Epithelial cell of proximal tubule (primary cell): Measurements from ENCODE around the gene CREB3. TPM values are rescaled to one million over a fixed set of nuclear protein-coding genes. Genes with fewer than 3 reads are reported as not detected.
A peak's percentile ranks its signal among the peaks of the same experiment; 100 is the strongest.

Source experiments
- DNase-seq: peaks from one replicate; pipeline ENCODE4 v3.0.0-alpha.2; 2011; ENCODE audit warnings: low read depth
- H3K4me3 ChIP-seq: 2 replicates; pipeline ENCODE4 v1.5.1; 2011; ENCODE audit warnings: low read depth, mild to moderate bottlenecking, low read length
- CTCF ChIP-seq: conservative IDR thresholded peaks from 2 replicates; pipeline ENCODE4 v1.5.1; 2012; ENCODE audit warnings: low read depth, mild to moderate bottlenecking, low read length
- total RNA-seq: library from RNA; depleted of rRNA; stranded (reverse); fragments of >200 nt; gene quantifications from 2 replicates; pipeline ENCODE4 v1.2.3, GENCODE V29; 2015

CREB3 gene
- total RNA-seq, 1 donor from 2014 or later, result 66.4 TPM

- TF ChIP-seq CTCF, result no peak
- DNase-seq, result no peak
- peak within 1 kb of the TSS; percentile 75 for H3K4me3 ChIP-seq
Observed at GRCh38 chr9:35748858-35749514, 16.5 kb downstream of the CREB3 start, which contains the start of the genes GBA2 and RGP1. GBA2 (minus strand) TSS chr9:35749228; CDS start chr9:35748704, 524 bp downstream. RGP1 (plus strand) TSS chr9:35749287; CDS start chr9:35749756, 469 bp downstream.

GRCh38 chr9:35749515-35750255 is 17.2 kb downstream of the CREB3 start:
- H3K4me3 ChIP-seq, result peak overlapping the region; percentile 75
- no peak for TF ChIP-seq CTCF
- DNase-seq, result no peak

DNA sequence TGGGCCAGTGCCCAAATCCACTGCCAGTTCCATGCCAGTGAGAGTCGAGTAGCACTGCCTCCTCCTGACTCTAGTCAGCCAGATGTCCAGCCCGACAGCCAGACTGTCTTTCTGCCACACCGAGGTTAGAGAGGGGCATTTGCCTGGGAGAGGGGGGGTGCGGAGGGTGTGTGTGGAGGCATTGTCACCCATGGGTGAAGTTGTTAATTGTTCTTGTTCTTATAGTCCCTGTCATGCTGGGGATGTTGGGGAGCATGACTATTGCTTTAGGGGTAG is 17.7 kb downstream of the CREB3 start:
- H3K4me3 ChIP-seq, result peak overlapping the region; percentile 75
- no peak for TF ChIP-seq CTCF
- DNase-seq, result no peak

DNA sequence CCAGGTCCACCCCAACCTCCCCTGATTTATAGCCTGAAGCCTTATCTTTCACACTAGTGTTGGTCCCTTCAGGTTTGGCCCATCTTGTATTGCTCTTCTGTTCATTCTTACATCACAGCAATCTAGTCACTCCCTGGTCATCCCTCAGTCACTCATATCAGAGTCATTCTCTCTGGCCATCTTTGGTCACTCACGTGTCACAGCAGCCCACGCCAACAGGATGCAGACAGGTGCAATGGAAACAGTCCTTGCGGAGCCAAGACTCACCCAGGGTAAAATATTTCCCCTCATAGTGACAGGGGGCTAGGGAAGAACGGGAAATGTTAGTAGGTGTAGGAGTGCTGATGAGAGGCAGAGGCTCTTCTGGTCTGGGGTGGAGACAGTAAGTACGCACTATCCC is 21.0 kb downstream of the CREB3 start:
- H3K4me3 ChIP-seq, result no peak overlapping the region
- no peak for TF ChIP-seq CTCF
- DNase-seq, result no peak

DNA sequence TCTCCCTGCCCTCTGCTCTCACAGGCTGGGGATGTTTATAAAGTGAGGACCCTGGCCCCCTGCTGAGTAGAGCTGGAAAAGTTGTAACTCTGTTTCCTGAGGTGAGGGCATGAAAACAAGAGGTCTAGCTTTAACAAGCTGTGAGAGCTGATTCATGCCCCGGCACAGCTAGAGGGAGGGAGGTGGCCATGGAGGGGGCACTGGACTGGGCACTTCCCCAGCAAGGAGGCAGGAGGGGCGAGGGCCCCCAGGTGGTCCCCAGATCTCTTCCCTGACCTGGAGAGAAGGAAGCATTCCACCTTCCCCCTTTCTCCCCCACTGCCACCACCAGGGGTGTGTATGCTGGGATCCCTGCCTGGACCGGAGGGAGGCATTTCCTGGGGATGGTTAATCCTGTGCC is 21.8 kb downstream of the CREB3 start, which contains the start of gene MSMP:
TSS of gene MSMP (minus strand) at position 13 of the 400 bp plus-strand sequence. CDS start 147 bp downstream, outside the sequence.
- DNase-seq, result no peak
- TF ChIP-seq CTCF, result no peak
- no peak within 1 kb of the TSS for H3K4me3 ChIP-seq

DNA sequence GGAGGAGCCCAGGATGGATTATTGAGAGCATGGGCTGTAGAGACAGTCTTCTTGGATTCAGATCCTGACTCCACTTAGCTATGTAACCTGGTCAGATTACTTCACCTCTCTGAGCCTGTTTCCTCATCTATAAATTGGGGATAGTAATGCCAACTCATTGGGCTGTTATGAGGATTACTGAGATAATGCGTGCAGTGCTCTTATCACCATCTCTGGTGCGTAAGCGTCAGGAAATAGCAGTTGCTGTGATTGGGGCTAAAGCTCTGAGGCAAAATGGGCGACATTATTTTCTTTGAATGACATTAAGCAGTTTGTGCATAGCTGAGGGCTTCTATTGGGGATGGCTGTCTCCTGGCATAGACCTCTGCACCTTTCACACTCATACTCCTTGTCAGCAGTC is 22.6 kb downstream of the CREB3 start:
- DNase-seq, result no peak
- TF ChIP-seq CTCF, result no peak
- H3K4me3 ChIP-seq, result no peak overlapping the region
